Stimulated activated CD4-positive, alpha-beta T cell treated with anti-CD3 and anti-CD28 coated beads, TNF-alpha, amount 100 ng/mL, for 24 hours (primary cell): ENCODE measurements around the gene TLR9.

Source experiments
- DNase-seq, 3 experiments: peaks; one replicate each; pipeline ENCODE4 v3.0.0-alpha.2; 2020; ENCODE audit warnings: low read depth in 3 of 3

Gene TLR9

DNA sequence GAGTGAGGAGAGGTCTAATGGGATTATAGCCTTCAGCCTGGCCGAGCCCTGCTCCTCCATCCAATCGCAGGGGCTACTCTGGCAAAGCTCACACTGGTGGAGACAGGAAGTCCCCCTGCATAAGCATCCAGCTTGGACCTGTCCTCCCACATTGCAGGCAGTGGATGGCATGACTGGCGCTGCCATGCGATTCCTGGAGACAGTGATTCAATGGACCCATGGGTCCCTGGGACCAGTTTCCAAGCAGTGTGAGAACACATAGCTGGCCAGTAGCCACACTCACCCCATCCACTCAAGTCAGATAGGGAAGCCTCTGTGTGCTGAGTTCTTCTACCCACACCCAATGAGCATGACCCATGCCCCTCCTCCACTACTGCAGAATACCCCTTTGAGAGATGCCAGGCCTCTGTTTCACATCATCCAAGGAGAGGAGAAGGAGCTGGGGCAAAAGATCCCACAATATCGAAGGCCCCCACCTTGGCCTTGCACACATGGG lies 53.1 kb downstream of the TLR9 start:
- DNase-seq, result no peak

- DNase-seq, result no peak
Observed at GRCh38 chr3:52171514-52172261, 53.8 kb downstream of the TLR9 start.
